HCT116 (cell line): ENCODE results near the gene BAZ1B.
"Not testable (repeated sequence)": the region's sequence is repeated elsewhere in the genome, so short reads cannot be mapped to it uniquely, and the experiment has no call there.

Experiments used
- ATF3 ChIP-seq: IDR thresholded peaks from 2 replicates; pipeline ENCODE4 v1.6.1; 2012
- CEBPB ChIP-seq: IDR thresholded peaks from 2 replicates; pipeline ENCODE4 v1.6.1; 2012; ENCODE audit warnings: low read depth
- CTCF ChIP-seq, 3 experiments: fragments of 200-600 bp in 1 of 3; sonication (generic) in 1 of 3; IDR thresholded peaks in 2 of 3; conservative IDR thresholded peaks in 1 of 3; 2 replicates each; pipeline ENCODE4 v1.5.1; 2012 to 2017; ENCODE audit warnings: low read depth in 2 of 3, low read length in 2 of 3, antibody characterized with exemption in 1 of 3, borderline replicate concordance in 1 of 3, control low read depth in 1 of 3, mild to moderate bottlenecking in 1 of 3, mixed read lengths in 1 of 3, mixed run types in 1 of 3, moderate library complexity in 1 of 3; ENCODE audit not compliant: insufficient read depth in 1 of 3
- ELF1 ChIP-seq: IDR thresholded peaks from 2 replicates; pipeline ENCODE4 v1.6.1; 2012; ENCODE audit warnings: low read depth, borderline replicate concordance
- EZH2 ChIP-seq: fragments of 200-600 bp; sonication (generic); IDR thresholded peaks from 2 replicates; pipeline ENCODE4 v1.6.1; 2017; ENCODE audit warnings: antibody characterized with exemption, mixed run types
- POLR2AphosphoS5 ChIP-seq: IDR thresholded peaks from 2 replicates; pipeline ENCODE4 v1.6.1; 2011; ENCODE audit warnings: mild to moderate bottlenecking, low read depth, low read length, moderate library complexity

GRCh38 chr7:73430540-73430939, 91.6 kb downstream of the BAZ1B start:
- TF ChIP-seq ATF3; CTCF (IDR thresholded peaks at IDR 0.05 in 2 of 3, conservative IDR thresholded peaks at IDR 0.05 in 1 of 3; ENCODE audit: borderline replicate concordance in 1 of 3, insufficient read depth in 1 of 3, low read depth in 2 of 3, low read length in 2 of 3); CEBPB; POLR2AphosphoS5; ELF1; EZH2: not testable (repeated sequence)
